HG03139 (cell line): ENCODE data around the gene C1orf159.
"Not testable (repeated sequence)": the region's sequence is repeated elsewhere in the genome, so short reads cannot be mapped to it uniquely, and the experiment has no call there.

ENCODE experiments used
- ATAC-seq: cut with Tn5 transposase; IDR thresholded peaks from one replicate; pipeline ENCODE4 v1.9.1; 2021; ENCODE audit not compliant: unreplicated experiment

The C1orf159 gene

GRCh38 chr1:1150100-1150499 is 34.2 kb upstream of the C1orf159 start:
- no peak for ATAC-seq

GRCh38 chr1:1149416-1149815 is 33.5 kb upstream of the C1orf159 start:
- no peak for ATAC-seq

DNA sequence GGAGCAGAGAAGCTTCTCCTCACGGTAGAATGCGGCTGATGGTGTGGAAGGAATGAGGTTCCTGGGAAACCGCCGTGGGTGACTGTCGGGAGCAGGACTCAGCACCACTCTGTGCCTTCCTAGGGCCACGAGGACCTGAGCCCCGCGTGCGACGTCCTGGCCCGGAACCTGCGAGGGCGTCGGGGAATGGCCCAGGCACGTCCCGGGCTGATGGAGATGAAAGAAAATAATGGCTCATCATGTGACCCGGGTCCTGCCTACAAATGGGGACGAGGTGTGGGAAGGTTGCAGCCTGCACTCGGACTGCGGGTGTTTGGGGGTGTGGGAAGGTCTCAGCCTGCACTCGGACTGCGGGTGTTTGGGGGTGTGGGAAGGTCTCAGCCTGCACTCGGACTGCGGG is 32.7 kb upstream of the C1orf159 start:
- no peak for ATAC-seq

DNA sequence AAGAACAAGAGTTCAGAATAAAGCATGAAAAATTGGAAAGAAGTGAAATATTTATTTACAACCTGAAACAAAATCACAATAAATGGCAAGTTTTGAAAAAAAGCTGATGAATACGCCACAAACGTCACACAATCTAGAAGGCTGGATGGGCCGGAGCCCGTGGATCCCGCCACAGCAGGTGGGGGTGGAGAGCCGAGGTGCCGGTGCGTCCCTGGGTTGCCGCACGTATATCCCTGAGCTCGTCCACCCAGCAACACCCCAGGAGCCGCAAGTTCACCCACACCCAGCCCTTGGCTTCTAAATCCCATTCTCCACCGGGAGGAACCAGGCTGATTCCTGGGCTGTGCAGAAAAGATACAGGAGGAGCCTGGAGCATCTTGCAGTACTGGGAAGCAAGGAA is 32.2 kb upstream of the C1orf159 start:
- no peak for ATAC-seq

DNA sequence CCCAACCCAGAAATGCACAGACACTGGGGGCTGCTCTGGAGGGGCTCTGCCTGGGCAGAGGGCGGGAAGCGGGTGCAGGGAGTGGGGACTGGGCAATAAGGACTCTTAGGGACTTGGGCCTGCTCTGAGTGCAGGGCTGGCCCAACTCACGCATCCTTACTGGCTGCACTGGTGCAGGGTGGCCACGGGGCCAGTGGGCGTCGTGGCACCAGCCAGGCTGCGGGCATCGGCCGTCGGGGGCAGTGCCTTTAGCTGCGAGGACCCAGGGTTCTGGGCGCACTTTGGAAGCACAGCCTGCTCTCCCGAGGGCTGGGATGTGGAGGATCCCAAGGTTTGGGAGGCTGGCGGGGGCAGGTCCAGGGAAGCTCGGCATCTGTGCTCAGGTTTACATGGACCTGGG is 30.7 kb upstream of the C1orf159 start:
- ATAC-seq, result no peak

DNA sequence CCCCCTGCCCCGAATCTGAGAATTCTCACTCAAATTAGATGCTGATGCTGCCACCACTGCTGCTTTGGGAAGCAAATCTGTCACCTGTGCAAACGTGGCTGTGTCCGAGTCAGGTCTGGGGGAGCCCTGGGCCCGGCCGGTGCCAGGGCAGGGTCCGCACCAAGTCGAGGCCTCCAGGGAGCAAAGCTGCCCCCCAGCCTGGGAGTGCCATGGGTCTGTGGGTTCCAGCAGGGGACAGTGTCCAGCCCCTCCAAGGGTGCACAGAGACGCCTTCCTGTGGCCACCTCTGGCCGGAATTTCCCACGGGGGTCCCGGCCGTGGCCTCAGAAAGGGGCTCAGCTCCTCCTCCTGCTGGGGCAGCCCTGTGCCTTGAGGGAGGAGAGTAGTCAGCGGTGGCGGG is 30.1 kb upstream of the C1orf159 start:
- no peak for ATAC-seq

DNA sequence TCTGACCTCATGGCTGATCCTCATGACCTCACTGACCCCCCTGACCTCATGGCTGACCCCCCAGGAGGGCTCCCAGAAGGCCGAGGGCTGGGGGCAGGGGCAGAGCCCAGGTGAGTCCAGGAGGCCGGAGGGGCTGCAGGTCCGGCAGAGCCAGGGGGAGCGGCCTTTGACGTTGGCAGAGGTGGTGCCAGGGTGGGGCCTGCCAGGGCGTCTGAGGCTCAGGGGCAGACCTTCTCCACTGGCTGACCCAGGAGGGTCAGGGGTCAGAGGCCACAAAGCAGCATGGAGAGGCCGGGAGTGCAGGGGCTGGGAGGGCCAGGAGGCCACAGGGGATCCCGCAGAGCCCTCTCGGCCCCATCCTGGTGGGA is 29.6 kb upstream of the C1orf159 start:
- ATAC-seq, result no peak

- ATAC-seq, result no peak
Measured at GRCh38 chr1:1144843-1145546, 29.1 kb upstream of the C1orf159 start.

GRCh38 chr1:1144122-1144842 is 28.4 kb upstream of the C1orf159 start:
- no peak for ATAC-seq

DNA sequence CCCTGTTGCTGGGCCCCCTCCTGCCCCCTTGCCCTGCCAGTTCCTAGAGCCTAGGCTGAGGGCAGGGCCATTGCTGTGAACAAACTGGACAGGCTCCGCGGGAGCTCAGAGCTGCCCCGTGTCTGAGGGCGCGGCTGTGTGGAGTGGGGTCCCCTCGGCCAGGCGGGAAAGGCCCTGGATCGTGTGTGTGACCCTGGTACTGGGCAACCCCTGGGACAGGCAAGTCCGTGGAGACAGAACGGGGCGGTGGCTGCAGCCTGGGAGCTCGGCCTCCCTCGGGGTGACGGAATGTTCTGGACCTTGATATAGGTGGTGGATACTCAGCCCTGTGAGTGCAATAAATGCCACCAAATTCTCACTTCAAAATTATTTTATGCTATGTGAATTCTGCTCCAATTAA is 27.7 kb upstream of the C1orf159 start:
- no peak for ATAC-seq

DNA sequence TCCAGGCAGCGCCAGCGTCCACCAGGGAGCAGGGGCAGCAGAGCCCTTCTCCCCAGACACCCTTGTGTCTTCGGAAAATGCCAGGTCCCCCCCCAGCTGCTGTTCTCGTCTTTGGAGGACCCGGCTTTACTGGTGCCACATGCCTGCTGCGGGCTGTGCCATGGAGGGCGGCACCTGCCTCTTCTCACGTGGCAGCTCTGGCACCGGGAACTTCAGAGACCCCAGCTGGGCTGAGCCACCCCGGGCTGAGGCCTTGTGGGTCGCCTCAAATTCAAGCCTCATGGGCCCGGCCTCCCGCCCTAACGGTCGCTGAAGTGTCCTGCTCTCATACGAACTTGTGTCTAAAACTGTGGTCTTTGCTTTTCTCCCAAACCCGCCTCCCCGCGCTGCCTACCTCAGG is 27.0 kb upstream of the C1orf159 start:
- ATAC-seq, result no peak

DNA sequence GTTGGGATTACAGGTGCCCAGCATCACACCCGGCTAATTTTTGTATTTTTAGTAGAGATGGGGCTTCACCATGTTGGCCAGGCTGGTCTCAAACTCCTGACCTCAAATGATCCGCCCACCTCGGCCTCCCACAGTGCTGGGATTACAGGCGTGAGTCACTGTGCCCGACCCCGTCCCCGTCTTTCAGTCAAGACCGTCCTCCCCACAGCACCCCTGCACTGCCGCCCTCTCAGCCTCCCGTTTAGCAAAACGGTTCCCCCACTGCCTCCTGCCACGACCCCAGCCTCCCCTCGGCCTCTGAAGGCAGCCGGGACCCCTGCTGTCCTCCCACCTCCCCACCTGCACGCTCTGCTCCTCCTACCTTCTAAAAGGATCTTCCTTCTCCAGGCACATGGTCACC is 26.5 kb upstream of the C1orf159 start:
- ATAC-seq, result not testable (repeated sequence)

DNA sequence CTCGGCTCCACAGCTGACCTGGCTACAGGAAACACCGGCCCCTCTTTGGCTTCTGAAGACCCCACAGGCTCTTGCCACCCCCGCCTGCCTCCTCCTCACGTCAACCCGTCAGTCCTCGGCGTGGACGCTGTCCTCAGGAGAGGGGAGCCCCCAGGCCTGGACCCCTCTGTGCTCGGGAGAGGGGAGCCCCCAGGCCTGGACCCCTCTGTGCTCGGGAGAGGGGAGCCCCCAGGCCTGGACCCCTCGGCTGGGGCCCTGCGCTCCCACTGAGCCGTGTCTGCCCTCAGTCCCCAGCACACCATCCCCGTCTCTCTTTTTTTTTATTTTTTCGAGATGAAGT is 26.0 kb upstream of the C1orf159 start:
- ATAC-seq, result no peak

- no peak for ATAC-seq
Measured at GRCh38 chr1:1141244-1141910, 25.5 kb upstream of the C1orf159 start.

GRCh38 chr1:1140673-1141072 is 24.8 kb upstream of the C1orf159 start:
- no peak for ATAC-seq

GRCh38 chr1:1137256-1138045 is 21.6 kb upstream of the C1orf159 start:
- no peak for ATAC-seq

- no peak for ATAC-seq
Measured at GRCh38 chr1:1136547-1137230, 20.8 kb upstream of the C1orf159 start.

DNA sequence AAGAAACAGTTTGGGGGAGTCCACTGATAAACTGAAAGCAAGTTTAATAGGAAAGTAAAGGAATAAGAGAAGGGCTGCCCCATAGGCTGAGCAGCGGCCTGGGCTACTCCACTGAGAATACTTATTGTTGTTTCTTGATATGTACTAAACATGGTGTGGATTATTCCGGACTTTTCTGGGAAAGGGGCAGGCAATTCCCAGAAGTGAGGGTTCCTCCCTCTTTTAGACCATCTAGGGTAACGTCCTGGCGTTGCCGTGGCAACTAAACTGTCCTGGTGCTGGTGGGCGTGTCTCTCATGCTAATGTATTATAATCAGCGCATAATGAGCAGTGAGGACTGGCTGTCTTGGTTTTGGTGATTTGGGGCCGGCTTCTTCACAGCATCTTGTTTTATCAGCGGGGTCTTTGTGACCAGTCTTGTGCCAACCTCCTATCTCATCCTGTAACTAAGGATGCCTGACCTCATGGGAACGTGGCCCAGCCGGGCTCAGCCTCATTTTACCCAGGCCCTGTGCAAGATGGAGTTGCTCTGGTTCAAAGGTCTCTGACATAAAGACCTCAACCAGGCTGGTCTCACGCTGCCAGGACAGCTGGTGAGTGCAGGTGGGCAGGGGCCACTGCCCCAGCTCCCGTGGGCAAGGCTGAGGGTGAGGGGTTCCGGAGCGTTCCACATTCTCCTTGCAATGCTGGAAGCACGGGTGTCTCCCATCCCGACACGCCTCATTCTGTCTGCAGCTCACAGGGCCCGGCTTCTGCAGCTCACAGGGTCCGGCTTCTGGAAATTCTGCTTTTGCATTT is 19.6 kb upstream of the C1orf159 start:
- no peak for ATAC-seq

DNA sequence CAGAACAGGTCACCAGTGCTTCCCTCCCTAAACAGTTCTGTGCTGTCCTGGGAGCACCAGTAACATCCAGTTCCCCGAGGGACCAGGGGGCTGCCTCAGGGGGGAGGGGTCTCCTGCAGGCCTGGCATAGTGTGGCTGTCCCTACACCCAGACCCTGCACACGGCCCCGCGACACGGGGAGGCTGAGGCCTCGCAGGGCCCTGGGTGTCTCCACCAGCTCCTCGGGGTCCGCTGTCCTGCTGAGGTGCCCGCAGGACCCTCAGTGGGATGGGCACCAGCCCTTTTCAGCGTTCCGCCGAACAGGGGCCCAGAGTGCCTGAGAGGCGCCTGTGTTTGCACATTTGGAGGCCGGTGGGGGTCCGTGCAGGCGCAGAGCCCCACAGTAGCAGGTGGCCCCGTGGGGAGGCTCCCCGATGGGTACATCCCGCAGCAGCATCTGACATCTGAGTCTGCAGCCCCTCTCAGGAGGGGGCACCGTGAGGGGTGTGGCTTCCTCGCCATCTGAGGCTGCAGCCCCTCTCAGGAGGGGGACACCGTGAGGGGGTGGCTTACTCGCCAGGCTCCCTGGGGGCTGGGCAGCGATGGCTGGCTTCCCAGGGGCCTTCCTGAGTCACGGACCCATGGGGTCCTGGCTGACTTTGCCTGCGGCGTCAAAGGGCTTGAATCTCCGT is 18.5 kb upstream of the C1orf159 start:
- no peak for ATAC-seq
